Measurements from ENCODE around the gene NACC2. TPM values are rescaled to one million over a fixed set of nuclear protein-coding genes. Genes with fewer than 3 reads are reported as not detected.
A peak's percentile ranks its signal among the peaks of the same experiment; 100 is the strongest.

The NACC2 gene
- polyA plus RNA-seq, 3 donors = 8.1 to 32.4 (median 8.7) TPM

DNA sequence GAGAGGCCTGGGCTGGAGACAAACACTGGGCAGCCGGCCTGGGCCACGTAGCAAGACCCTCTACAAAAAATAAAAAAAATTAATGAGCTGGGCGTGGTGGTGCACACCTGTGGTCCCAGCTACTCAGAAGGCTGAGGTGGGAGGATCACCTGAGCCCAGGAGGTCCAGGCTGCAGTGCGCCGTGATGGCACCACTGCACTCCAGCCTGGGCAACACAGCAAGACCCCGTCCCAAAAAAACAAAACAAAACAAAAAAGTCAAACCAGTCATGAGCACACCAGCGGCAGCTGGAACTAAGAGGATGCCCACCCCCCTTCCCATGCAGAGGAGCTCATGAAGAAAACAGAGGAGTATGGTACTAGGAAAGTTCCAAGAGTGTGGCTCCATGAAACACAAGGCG is 131.8 kb downstream of the NACC2 start:
- intact Hi-C loops (cut with micrococcal nuclease) = loop anchor here (5.0 to 10.0 kb wide), 3 partner anchors 56 to 99 kb away; partner anchors contain the start of gene CAMSAP1 (in 1 of the 2)
- no peak overlapping the region for H3K4me3 Mint-ChIP-seq

GRCh38 chr9:135962696-135963307 is 132.3 kb downstream of the NACC2 start:
- no peaks in the 10 kb centered on the region for H3K27me3 ChIP-seq (ENCODE audit: control insufficient read depth in 2 of 2, insufficient read depth in 2 of 2, low read length in 2 of 2)
- H3K9me3 ChIP-seq (replicated peaks in 1 of 2; ENCODE audit: control insufficient read depth in 1 of 2, insufficient read depth in 1 of 2, low read length in 2 of 2) = no peaks in the 10 kb centered on the region
- H3K4me1 ChIP-seq (ENCODE audit: control insufficient read depth in 1 of 2, insufficient read depth in 2 of 2, low read length in 2 of 2) = peaks cover 51 to 56% of the 10 kb centered on the region in 2 donors
- 15% methylated on average over 10 of the region's 11 CpGs for WGBS (ENCODE audit: insufficient coverage)
- no peak for TF ChIP-seq CTCF (IDR thresholded peaks at IDR 0.05)
- peaks cover 3 to 5% (median 5%) of the 10 kb centered on the region in 3 donors for H3K27me3 Mint-ChIP-seq (ENCODE audit: low read depth in 3 of 3)
- H3K9ac ChIP-seq (ENCODE audit: insufficient read depth, low read length, poor library complexity, severe bottlenecking) = no peak overlapping the region
- peaks cover 30% of the 10 kb centered on the region for H3K79me2 ChIP-seq (ENCODE audit: insufficient read depth, low read length)
- no peaks in the 10 kb centered on the region for H3K36me3 ChIP-seq (replicated peaks in 1 of 2; ENCODE audit: control insufficient read depth in 1 of 2, insufficient read depth in 2 of 2, low read length in 2 of 2)
- H3K27ac Mint-ChIP-seq = peak overlapping the region in 6 of 7 donors; percentile 21 to 81 (median 72)
- H3K9me3 Mint-ChIP-seq = no peaks in the 10 kb centered on the region
- no peaks in the 10 kb centered on the region for H3K36me3 Mint-ChIP-seq
- intact Hi-C loops (cut with micrococcal nuclease) = loop anchor here (5.0 to 10.0 kb wide), 3 partner anchors 56 to 98 kb away; partner anchors contain the start of gene CAMSAP1 (in 1 of the 2)
- no peak overlapping the region for H2AFZ ChIP-seq (ENCODE audit: insufficient read depth, low read depth, low read length, poor library complexity, severe bottlenecking)
- H3K27ac ChIP-seq (ENCODE audit: low read depth in 1 of 2, low read length in 2 of 2) = peak overlapping the region in 1 of 2 donors; percentile 15
- DNase-seq = peak in 1 of 3 donors; percentile 34
- peaks cover 53% of the 10 kb centered on the region for H3K4me1 Mint-ChIP-seq
- no peak overlapping the region for H3K4me3 ChIP-seq (replicated peaks in 1 of 3; ENCODE audit: low read depth in 2 of 3, low read length in 3 of 3)
- H3K4me3 Mint-ChIP-seq = peak overlapping the region; percentile 21 to 43
- peaks cover 25% of the 10 kb centered on the region for H4K20me1 ChIP-seq (ENCODE audit: insufficient read depth, low read length)
- no peak overlapping the region for H3K4me2 ChIP-seq (replicated peaks; ENCODE audit: extremely low read depth, low read length, poor library complexity, severe bottlenecking)

More for the DNA sequence above, 131.8 kb downstream of the NACC2 start:
- no peaks in the 10 kb centered on the region for H3K36me3 Mint-ChIP-seq
- H3K27ac ChIP-seq (ENCODE audit: low read depth in 1 of 2, low read length in 2 of 2) = no peak overlapping the region
- H3K4me3 ChIP-seq (replicated peaks in 1 of 3; ENCODE audit: low read depth in 2 of 3, low read length in 3 of 3) = no peak overlapping the region
- no peaks in the 10 kb centered on the region for H3K9me3 Mint-ChIP-seq
- H3K4me1 Mint-ChIP-seq = peaks cover 55% of the 10 kb centered on the region
- H3K9me3 ChIP-seq (replicated peaks in 1 of 2; ENCODE audit: control insufficient read depth in 1 of 2, insufficient read depth in 1 of 2, low read length in 2 of 2) = no peaks in the 10 kb centered on the region
- no peak overlapping the region for H3K9ac ChIP-seq (ENCODE audit: insufficient read depth, low read length, poor library complexity, severe bottlenecking)
- H3K4me1 ChIP-seq (ENCODE audit: control insufficient read depth in 1 of 2, insufficient read depth in 2 of 2, low read length in 2 of 2) = peaks cover 54 to 58% of the 10 kb centered on the region in 2 donors
- H3K4me2 ChIP-seq (replicated peaks; ENCODE audit: extremely low read depth, low read length, poor library complexity, severe bottlenecking) = no peak overlapping the region
- no peak for TF ChIP-seq CTCF (IDR thresholded peaks at IDR 0.05)
- no peak overlapping the region for H2AFZ ChIP-seq (ENCODE audit: insufficient read depth, low read depth, low read length, poor library complexity, severe bottlenecking)
- WGBS (ENCODE audit: insufficient coverage) = 91% methylated on average over 4 of the region's 8 CpGs
- peaks cover 25% of the 10 kb centered on the region for H3K79me2 ChIP-seq (ENCODE audit: insufficient read depth, low read length)
- no peaks in the 10 kb centered on the region for H3K27me3 ChIP-seq (ENCODE audit: control insufficient read depth in 2 of 2, insufficient read depth in 2 of 2, low read length in 2 of 2)
- H3K27me3 Mint-ChIP-seq (ENCODE audit: low read depth in 3 of 3) = peaks cover 3 to 5% (median 5%) of the 10 kb centered on the region in 3 donors
- H3K27ac Mint-ChIP-seq = peak overlapping the region in 2 of 7 donors; percentile 54 to 81
- H4K20me1 ChIP-seq (ENCODE audit: insufficient read depth, low read length) = peaks cover 19% of the 10 kb centered on the region
- no peaks in the 10 kb centered on the region for H3K36me3 ChIP-seq (replicated peaks in 1 of 2; ENCODE audit: control insufficient read depth in 1 of 2, insufficient read depth in 2 of 2, low read length in 2 of 2)
- no peak for DNase-seq

Data from CD14-positive monocyte (primary cell).